SH-SY5Y (cell line): ENCODE data around the gene ANKMY1.

Experiments
- GATA2 ChIP-seq: IDR thresholded peaks from 2 replicates; pipeline ENCODE4 v1.6.1; 2011; ENCODE audit warnings: mild to moderate bottlenecking, low read depth, low read length
- GATA3 ChIP-seq: IDR thresholded peaks from 2 replicates; pipeline ENCODE4 v1.6.1; 2011; ENCODE audit warnings: low read depth, mild to moderate bottlenecking, low read length, moderate library complexity

GRCh38 chr2:240578488-240578887 is 20.7 kb upstream of the ANKMY1 start:
- TF ChIP-seq GATA3: no peak
- no peak for TF ChIP-seq GATA2
